Measurements from ENCODE around the gene ITPR3. TPM values are rescaled to one million over a fixed set of nuclear protein-coding genes. Genes with fewer than 3 reads are reported as not detected.
"Not testable (repeated sequence)": the region's sequence is repeated elsewhere in the genome, so short reads cannot be mapped to it uniquely, and the experiment has no call there.

ITPR3 gene
- total and polyA plus RNA-seq, 4 donors, result 0.49 to 2.8 (median 0.71) TPM

DNA sequence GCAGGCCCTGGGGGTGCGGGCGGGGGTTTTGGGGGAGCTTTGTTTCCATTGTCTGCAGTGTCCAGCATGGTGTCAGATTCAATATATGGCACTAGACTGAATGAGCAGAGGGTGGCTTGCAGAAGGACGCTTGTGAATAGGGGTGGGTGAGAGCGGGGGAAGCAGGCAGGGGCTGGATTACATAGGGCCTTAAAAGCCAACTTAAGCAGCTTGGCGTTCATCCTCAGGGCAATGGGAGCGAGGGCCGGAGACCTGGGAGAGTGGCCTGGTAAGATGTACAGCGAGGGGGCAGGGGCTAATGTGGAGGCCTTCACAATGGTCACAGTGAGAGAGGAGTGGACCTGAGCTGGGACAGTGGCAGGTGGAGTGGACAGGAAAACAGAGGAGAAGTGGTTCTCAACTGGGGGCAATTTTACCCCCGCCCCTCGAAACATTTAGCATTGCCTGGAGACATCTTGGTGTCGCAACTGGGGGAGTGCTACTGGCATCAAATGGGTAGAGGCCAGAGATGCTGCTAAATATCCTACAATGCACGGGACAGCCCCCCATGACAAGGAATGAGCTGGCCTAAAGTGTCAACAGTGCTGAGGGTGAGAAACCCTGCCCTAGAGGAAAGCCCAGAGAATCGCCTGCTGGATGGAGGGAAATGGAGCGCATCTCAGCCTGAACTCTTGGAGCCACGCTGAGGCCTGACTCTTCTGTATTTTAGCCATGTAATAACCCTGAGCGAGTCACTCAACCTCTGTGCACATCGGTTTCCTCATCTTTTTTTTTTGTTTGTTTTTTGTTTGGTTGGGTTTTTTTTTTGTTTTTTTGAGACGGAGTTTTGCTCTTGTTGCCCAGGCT lies 25.9 kb upstream of the ITPR3 start:
- TF ChIP-seq FOXA2 (IDR thresholded peaks at IDR 0.05) (no peak), JUND (IDR thresholded peaks at IDR 0.05) (no peak), TAF1 (conservative IDR thresholded peaks at IDR 0.05) (no peak), HNF4A (conservative IDR thresholded peaks at IDR 0.05) (no peak), RXRA (IDR thresholded peaks at IDR 0.05) (no peak)
- TF ChIP-seq, protein P1, sequence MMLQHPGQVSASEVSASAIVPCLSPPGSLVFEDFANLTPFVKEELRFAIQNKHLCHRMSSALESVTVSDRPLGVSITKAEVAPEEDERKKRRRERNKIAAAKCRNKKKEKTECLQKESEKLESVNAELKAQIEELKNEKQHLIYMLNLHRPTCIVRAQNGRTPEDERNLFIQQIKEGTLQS (IDR thresholded peaks at IDR 0.05), result no peak
- TF ChIP-seq, protein P2, sequence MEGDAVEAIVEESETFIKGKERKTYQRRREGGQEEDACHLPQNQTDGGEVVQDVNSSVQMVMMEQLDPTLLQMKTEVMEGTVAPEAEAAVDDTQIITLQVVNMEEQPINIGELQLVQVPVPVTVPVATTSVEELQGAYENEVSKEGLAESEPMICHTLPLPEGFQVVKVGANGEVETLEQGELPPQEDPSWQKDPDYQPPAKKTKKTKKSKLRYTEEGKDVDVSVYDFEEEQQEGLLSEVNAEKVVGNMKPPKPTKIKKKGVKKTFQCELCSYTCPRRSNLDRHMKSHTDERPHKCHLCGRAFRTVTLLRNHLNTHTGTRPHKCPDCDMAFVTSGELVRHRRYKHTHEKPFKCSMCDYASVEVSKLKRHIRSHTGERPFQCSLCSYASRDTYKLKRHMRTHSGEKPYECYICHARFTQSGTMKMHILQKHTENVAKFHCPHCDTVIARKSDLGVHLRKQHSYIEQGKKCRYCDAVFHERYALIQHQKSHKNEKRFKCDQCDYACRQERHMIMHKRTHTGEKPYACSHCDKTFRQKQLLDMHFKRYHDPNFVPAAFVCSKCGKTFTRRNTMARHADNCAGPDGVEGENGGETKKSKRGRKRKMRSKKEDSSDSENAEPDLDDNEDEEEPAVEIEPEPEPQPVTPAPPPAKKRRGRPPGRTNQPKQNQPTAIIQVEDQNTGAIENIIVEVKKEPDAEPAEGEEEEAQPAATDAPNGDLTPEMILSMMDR (IDR thresholded peaks at IDR 0.05; ENCODE audit: low read depth, low read length, missing input control), result no peak
- no peak for DNase-seq (ENCODE audit: low spot score)
- Histone ChIP-seq H3K9me3 (ENCODE audit: control insufficient read depth in 4 of 4, low read length in 3 of 4) (no peaks in the 10 kb centered on the region), H3K27me3 (ENCODE audit: control insufficient read depth in 4 of 4, insufficient read depth in 4 of 4, low read length in 3 of 4) (no peaks in the 10 kb centered on the region), H3K4me1 (ENCODE audit: control insufficient read depth in 4 of 4, insufficient read depth in 4 of 4, low read length in 3 of 4) (no peaks in the 10 kb centered on the region), H3K9ac (ENCODE audit: low read depth in 1 of 2, low read length in 2 of 2) (no peak overlapping the region), H3K4me3 (ENCODE audit: low read depth in 1 of 3, low read length in 3 of 3) (no peak overlapping the region), H3K36me3 (ENCODE audit: control insufficient read depth in 4 of 4, insufficient read depth in 3 of 4, low read depth in 1 of 4, low read length in 3 of 4) (no peaks in the 10 kb centered on the region), H3K27ac (ENCODE audit: low read depth in 1 of 2, low read length in 2 of 2) (no peak overlapping the region)
- 91% methylated on average over 18 of the region's 18 CpGs for WGBS

DNA sequence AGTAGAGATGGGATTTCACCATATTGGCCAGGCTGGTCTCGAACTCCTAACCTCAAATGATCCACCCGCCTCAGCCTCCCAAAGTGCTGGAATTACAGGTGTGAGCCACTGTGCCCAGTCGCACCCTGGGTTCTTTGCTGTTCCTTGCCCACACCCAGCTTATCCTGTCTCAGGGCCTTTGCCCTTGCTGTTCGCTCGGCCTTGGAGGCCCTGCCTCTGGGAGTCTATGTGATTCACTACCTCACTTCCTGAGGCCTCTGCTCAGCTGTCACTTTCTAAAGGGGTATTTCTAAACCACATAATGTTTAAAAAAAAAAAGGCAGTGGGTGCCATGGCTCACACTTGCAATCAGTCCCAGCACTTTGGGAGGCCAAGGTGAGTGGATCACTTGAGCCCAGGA lies 24.2 kb upstream of the ITPR3 start:
- not testable (repeated sequence) for H3K36me3 ChIP-seq (ENCODE audit: control insufficient read depth in 4 of 4, insufficient read depth in 3 of 4, low read depth in 1 of 4, low read length in 3 of 4); H3K27ac ChIP-seq (ENCODE audit: low read depth in 1 of 2, low read length in 2 of 2); H3K27me3 ChIP-seq (ENCODE audit: control insufficient read depth in 4 of 4, insufficient read depth in 4 of 4, low read length in 3 of 4); H3K4me1 ChIP-seq (ENCODE audit: control insufficient read depth in 4 of 4, insufficient read depth in 4 of 4, low read length in 3 of 4); DNase-seq (ENCODE audit: low spot score); H3K9me3 ChIP-seq (ENCODE audit: control insufficient read depth in 4 of 4, low read length in 3 of 4); H3K9ac ChIP-seq (ENCODE audit: low read depth in 1 of 2, low read length in 2 of 2); H3K4me3 ChIP-seq (ENCODE audit: low read depth in 1 of 3, low read length in 3 of 3)
- WGBS, result 94% methylated on average over 5 of the region's 5 CpGs

DNA sequence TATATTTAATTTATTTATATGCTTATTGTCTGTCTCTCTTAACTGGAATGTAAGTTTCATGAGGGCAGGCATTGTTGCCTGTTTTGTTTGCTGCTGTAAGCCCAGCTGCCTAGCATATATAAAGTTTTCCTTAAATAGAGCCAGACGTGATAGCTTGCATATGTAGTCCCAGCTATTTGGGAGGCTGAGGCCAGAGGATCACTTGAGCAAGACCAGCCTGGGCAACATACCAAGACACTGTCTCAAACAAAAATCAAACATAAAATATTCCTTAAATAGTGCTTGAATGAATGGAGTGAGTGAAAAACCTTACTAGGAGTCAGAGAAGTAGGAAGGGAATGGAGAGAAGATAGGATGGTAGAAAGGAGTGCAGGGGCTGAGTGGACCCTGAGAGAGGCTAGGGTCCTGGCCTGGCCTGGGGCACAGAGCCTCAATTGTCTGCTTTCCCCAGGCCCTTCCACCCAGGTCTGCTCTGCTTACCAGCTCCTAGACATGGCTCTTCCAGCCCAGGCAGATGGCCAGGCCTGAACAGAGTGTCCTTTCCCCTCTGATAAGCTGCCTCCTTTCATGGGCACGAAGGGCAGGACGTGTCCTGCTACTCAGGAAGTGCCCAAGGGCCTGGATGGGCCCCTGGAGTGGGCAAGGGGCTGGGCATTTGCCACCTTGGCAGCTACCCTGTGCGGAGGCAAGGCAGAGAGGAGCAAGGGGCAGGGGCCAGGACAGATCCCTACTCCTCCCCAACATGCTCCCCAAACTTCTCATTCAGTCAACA lies 23.4 kb upstream of the ITPR3 start:
- Histone ChIP-seq H3K27me3 (ENCODE audit: control insufficient read depth in 4 of 4, insufficient read depth in 4 of 4, low read length in 3 of 4) (no peaks in the 10 kb centered on the region), H3K36me3 (ENCODE audit: control insufficient read depth in 4 of 4, insufficient read depth in 3 of 4, low read depth in 1 of 4, low read length in 3 of 4) (no peaks in the 10 kb centered on the region), H3K9ac (ENCODE audit: low read depth in 1 of 2, low read length in 2 of 2) (no peak overlapping the region), H3K9me3 (ENCODE audit: control insufficient read depth in 4 of 4, low read length in 3 of 4) (no peaks in the 10 kb centered on the region), H3K4me3 (ENCODE audit: low read depth in 1 of 3, low read length in 3 of 3) (no peak overlapping the region), H3K27ac (ENCODE audit: low read depth in 1 of 2, low read length in 2 of 2) (no peak overlapping the region), H3K4me1 (ENCODE audit: control insufficient read depth in 4 of 4, insufficient read depth in 4 of 4, low read length in 3 of 4) (no peaks in the 10 kb centered on the region)
- no peak for DNase-seq (ENCODE audit: low spot score)
- WGBS, result 86% methylated on average over 4 of the region's 4 CpGs
- no peak for TF ChIP-seq EGR1 (IDR thresholded peaks at IDR 0.05; ENCODE audit: low read depth in 2 of 2)
- no peak for TF ChIP-seq GABPA (IDR thresholded peaks at IDR 0.05 in 1 of 2, conservative IDR thresholded peaks at IDR 0.05 in 1 of 2)
- no peak for TF ChIP-seq JUND (IDR thresholded peaks at IDR 0.05)
- no peak for TF ChIP-seq YY1 (IDR thresholded peaks at IDR 0.05)
- TF ChIP-seq NR2F2 (IDR thresholded peaks at IDR 0.05), result no peak
- no peak for TF ChIP-seq RXRA (IDR thresholded peaks at IDR 0.05)
- TF ChIP-seq SP1 (IDR thresholded peaks at IDR 0.05), result no peak
- TF ChIP-seq HNF4G (IDR thresholded peaks at IDR 0.05), result no peak
- TF ChIP-seq FOXA1 (IDR thresholded peaks at IDR 0.05), result no peak
- TF ChIP-seq, protein P3, sequence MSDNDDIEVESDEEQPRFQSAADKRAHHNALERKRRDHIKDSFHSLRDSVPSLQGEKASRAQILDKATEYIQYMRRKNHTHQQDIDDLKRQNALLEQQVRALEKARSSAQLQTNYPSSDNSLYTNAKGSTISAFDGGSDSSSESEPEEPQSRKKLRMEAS (IDR thresholded peaks at IDR 0.05), result no peak
- TF ChIP-seq, protein P4, sequence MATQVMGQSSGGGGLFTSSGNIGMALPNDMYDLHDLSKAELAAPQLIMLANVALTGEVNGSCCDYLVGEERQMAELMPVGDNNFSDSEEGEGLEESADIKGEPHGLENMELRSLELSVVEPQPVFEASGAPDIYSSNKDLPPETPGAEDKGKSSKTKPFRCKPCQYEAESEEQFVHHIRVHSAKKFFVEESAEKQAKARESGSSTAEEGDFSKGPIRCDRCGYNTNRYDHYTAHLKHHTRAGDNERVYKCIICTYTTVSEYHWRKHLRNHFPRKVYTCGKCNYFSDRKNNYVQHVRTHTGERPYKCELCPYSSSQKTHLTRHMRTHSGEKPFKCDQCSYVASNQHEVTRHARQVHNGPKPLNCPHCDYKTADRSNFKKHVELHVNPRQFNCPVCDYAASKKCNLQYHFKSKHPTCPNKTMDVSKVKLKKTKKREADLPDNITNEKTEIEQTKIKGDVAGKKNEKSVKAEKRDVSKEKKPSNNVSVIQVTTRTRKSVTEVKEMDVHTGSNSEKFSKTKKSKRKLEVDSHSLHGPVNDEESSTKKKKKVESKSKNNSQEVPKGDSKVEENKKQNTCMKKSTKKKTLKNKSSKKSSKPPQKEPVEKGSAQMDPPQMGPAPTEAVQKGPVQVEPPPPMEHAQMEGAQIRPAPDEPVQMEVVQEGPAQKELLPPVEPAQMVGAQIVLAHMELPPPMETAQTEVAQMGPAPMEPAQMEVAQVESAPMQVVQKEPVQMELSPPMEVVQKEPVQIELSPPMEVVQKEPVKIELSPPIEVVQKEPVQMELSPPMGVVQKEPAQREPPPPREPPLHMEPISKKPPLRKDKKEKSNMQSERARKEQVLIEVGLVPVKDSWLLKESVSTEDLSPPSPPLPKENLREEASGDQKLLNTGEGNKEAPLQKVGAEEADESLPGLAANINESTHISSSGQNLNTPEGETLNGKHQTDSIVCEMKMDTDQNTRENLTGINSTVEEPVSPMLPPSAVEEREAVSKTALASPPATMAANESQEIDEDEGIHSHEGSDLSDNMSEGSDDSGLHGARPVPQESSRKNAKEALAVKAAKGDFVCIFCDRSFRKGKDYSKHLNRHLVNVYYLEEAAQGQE (IDR thresholded peaks at IDR 0.05), result no peak
- no peak for TF ChIP-seq HNF4A (conservative IDR thresholded peaks at IDR 0.05)
- TF ChIP-seq, protein P5, sequence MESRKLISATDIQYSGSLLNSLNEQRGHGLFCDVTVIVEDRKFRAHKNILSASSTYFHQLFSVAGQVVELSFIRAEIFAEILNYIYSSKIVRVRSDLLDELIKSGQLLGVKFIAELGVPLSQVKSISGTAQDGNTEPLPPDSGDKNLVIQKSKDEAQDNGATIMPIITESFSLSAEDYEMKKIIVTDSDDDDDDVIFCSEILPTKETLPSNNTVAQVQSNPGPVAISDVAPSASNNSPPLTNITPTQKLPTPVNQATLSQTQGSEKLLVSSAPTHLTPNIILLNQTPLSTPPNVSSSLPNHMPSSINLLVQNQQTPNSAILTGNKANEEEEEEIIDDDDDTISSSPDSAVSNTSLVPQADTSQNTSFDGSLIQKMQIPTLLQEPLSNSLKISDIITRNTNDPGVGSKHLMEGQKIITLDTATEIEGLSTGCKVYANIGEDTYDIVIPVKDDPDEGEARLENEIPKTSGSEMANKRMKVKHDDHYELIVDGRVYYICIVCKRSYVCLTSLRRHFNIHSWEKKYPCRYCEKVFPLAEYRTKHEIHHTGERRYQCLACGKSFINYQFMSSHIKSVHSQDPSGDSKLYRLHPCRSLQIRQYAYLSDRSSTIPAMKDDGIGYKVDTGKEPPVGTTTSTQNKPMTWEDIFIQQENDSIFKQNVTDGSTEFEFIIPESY (IDR thresholded peaks at IDR 0.05), result no peak
